HG03457 (cell line): Measurements from ENCODE around the gene KHNYN.

ENCODE experiments used
- ATAC-seq: cut with Tn5 transposase; IDR thresholded peaks from one replicate; pipeline ENCODE4 v1.9.1; 2021; ENCODE audit warnings: moderate number of reproducible peaks; ENCODE audit not compliant: unreplicated experiment

KHNYN gene

DNA sequence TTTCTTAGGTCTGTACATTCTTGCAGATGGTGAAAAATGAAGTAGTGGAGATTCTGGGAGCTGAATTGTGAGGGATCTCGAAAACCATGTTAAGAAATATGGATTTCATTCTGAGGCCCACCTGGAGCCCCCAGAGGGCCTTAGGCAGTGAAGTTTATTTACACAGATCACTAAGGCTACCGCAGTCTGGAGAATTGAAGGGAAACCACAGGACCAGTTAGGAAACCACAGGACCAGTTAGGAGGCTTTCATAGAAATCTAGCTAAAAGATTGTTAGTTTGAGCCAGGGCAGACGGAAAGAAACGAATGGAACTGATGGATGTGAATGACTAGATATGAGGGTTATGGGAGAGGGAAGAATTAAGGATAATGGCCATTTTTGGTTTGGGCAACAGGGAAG is 7.5 kb upstream of the KHNYN start:
- no peak for ATAC-seq

DNA sequence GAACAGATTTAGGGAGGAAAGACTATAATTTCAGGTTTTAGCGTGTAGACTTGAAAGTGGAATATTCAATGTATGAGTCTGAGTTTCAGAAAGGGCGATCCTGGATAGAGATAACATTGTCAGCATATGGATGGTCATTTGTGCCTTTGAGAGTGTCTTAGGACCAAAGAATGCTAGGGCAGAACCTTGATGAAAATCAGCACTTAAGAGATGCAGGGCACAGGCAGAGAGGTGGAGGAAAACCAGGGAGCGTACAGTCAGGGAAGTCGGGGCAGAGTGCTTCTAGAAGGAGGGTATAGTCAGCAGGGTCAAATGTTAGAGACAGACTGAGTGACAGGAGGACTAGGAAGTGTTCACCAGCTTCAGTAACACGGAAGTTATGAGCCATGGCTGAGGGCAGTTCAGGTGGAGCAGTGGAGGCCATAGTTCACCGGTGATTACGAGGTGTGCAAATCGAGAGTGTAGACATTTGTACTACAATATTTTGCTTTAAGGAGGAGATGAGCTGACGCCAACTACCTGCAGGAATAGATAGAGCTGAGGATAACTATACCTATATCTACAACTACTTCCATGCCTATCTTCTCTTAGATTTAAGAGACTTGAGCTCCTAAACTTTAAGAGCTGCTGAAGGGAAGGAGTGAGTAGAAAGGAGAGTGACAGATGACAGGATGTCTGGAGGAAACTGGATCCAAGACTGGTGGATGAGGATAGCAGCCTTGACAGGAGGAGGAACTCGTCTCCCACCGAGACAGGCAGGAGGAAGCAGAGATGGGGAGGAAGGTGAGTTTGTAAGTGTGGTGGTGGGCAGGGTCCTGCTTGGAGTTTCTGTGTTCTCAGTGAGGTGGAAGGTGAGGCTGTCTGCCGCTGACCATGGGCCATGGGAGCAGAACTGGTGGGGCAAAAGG is 6.8 kb upstream of the KHNYN start:
- ATAC-seq: no peak

DNA sequence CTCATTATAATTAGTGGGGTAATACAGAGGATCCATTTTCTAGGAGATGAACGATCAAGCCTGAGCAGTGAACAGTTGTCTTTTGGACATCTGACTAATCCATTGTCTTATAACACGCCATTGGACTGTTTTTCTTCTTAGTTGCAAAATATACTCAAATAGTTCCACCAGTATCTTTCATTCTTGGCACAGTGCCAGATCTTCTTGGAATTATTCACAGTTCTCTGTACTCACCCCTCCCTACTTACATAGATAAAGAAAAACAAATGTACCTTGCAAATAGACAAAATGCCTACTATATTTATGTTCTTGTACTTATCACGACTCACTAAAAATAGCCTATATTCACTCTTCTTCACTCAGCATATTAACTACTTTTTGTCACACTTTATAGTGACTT is 4.0 kb upstream of the KHNYN start:
- no peak for ATAC-seq

DNA sequence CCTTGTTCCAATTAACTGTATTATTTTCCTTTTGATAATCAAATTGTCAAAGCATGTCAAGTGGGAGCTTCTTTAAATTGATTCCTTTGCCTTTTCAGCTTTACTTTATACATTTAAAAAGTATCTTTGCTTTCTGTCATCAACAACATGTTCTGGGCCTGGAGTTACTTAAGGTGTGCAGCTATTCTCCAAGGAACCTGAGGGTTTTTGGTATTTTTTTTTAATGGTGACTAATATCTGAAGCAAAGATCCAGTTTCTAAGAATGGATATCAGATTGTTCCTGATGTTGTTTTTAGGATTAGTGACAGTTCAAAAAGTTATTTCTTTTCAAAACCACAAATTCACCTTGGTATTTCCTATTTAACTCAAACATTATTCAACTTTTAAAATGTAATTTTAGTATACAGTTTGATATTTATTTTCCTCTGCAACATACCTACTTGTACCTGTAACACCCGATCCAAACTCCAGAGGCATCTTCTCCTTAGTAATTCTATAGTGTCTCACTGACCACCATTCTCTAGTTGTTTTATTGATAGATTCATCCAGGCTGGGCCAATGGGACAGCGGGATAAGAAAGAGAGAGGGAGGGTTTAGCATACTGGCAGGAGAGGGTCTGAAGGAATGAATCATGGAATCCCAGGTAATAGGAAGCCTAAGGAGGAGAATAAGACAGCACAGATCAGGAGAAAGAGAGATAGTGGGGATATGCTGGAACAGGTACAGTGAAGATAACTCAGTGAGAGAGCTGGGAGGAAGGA is 3.4 kb upstream of the KHNYN start:
- ATAC-seq: no peak

DNA sequence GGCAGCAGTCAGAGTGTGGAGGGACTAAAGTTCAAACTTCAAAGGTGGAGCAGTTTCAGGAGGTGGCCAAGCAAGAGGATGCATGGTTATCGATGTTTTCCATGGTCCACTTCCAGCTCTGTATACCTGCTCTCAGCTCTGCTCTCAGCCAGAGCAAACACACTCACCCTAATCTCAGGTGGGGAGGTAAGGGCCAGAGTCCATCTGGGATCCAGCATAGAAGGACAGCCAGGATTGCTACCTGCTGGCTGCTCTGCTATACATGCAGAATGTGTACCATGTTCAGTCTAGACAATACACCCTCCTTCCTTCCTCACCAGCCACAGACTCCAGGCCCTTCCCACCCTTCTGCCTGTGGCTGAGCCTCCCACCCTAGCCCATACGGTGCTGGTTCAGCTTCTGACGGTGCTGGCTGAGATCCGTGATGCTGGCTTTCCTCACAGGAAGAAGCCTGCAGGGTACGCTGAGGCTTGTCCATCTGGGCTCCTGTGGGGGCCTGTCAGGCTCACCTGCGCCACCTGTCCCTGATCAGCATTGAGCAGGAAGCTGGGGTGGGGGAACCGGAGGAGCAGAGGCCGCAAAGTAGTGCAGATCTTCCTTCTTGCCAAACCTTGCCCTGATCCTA is 2.7 kb upstream of the KHNYN start:
- ATAC-seq: no peak

DNA sequence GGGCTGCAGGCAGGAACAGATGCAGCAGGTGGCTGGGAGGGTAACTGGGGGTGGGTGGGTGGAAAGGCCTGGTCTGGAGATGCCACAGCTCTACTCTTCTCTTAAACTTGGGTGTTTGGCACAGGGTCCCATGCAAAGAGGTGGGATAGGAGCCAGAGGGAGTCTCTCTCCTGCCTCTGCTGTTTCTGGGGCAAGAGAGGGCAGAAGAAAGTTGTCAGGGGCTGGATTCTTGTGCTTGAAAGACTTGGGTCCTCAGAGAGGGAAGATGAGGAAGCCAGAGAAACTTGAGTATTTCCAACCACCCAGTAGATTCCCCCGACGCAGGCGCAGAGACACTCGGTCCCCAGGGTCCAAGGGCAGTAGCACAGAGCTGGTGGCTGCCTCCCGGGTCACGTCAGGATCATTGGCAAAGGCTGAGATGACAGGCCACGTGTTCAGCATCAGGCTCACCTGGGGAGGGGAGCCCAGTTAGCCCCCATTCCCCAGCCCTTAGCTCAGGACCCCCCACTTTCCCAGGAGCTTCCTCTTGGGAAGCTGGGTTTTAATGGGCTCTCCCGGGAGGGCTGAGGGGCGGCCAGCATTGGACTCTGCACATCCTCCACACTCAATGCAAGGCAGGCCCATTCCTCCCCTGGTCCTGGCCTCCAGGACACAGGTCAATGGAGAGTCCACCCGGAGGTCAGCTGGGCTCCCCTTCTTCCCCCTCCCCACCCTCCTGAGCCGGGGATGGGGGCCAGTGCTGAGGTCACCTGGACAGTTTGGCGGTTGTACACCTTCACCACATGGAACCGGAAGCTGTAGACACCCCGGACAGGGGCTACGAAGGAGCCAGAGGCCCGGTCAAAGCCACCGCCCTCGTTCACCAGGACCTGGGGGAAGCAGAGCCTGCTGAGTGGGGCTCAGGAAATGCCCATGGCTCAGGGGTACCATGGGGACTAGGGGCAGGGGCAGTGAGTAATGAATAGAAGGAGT is 1.9 kb upstream of the KHNYN start:
- ATAC-seq: no peak

DNA sequence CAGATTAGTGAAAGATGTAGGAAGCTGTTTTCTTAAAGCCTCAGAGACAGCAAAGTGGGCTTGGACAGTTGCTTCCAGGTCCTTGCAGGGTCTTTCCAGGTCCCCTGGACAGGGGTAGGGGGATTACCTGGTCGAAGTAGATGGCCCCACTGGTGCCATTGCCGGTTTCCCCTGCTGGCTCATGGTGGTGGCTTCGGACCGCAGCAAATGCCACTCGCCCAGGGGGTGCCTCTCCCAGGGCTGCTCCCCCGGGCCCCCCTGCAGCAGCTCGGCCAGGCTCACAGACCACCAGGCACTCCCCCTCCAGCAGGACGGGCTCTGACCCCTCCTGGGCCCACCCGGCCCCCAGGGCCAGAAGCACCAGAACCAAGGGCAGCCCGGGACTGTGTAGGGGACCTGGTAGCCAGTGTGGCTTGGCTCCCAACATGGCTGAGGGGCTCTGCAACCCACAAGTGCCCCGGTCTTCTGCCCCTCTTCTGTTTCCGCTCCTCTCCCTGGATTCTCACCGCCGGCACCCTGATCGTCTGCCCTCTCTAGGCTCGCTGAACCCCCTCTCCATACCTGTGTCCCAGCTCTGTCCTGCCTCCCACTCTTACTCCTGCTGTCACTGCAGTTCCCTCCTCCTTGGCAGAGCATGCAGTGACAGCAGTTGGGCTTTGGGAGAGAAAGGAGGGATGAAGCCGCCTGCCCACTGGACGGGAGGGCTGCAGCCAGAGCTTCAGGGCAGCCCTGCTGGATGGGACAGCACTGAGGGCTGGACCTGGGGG is 943 bp upstream of the KHNYN start:
- ATAC-seq: no peak

DNA sequence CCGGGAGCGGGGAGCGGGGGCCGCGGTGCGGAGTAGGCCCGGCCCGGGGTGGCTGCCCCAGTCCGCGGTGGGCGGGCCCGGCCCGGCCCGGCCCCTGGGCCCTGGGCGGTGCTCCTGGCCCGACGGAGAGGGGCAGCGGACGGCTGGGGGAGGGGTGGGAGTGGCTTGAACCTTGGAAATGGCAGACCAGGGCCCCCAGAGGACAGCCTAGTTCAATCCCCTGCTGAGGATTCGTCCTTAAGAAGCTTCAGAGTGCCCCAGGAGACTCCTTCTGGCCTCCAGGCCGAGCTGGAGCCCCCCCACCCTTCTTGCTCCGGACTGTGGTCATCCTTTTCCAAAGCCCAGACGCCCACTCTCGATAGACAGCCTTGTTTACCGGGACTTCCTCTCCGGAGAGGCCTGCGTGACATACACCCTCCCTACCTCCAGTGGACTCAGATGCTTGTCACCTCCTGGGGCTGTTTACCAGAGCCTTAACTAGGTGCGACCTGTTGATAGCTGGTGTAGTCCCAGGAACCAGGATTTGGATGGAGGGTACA is 458 bp downstream of the KHNYN start:
- peak; percentile 43 for ATAC-seq

DNA sequence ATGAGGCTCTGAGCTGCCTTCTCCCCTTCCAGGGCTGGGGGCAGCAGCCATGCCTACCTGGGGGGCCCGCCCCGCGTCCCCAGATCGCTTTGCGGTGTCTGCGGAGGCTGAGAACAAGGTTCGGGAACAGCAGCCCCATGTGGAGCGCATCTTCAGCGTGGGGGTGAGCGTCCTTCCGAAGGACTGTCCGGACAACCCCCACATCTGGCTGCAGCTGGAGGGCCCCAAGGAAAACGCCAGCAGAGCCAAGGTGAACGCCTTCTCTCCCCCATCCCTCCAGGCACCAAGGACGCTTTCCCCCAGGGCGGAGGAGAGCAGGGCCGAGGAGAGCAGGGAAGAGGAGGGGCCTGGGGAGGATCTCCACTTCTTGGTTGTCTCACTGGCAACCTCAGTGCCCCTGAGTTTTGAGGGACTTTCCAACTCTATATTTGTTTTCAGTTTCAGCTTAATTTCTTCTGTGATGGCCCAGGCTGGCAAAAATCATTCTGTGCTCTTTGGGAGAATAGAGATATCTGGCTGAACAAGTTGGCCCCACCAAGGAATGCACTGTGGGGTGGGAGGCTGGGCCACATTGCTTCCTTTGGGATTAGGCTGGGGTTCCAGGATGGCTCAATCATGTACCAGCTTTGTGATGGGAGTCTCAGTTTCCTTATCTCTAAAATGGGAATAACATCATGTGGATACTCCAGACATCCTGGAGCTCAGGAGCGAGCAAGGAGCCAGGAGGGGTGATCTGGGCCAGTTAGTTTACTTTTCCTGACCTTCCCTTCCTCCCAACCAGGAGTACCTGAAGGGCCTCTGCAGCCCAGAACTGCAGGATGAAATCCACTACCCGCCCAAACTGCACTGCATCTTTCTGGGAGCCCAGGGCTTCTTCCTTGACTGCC is 1.2 kb downstream of the KHNYN start:
- ATAC-seq: no peak

DNA sequence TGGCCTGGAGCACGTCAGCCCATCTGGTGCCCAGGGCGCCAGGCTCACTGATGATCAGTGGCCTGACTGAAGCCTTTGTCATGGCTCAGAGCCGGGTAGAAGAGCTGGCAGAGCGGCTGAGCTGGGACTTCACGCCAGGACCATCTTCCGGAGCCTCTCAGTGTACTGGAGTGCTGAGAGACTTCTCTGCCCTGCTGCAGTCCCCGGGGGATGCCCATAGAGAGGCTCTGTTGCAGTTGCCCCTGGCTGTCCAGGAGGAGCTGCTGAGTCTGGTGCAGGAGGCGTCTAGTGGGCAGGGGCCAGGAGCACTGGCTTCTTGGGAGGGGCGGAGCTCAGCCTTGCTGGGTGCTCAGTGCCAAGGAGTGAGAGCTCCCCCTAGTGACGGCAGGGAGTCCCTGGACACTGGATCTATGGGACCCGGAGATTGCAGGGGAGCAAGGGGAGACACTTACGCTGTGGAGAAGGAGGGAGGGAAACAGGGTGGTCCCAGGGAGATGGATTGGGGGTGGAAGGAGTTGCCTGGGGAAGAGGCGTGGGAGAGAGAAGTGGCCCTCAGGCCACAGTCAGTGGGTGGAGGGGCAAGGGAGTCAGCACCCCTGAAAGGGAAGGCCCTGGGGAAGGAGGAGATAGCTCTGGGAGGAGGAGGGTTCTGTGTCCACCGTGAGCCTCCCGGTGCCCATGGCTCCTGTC is 2.0 kb downstream of the KHNYN start:
- peak; percentile 46 for ATAC-seq

DNA sequence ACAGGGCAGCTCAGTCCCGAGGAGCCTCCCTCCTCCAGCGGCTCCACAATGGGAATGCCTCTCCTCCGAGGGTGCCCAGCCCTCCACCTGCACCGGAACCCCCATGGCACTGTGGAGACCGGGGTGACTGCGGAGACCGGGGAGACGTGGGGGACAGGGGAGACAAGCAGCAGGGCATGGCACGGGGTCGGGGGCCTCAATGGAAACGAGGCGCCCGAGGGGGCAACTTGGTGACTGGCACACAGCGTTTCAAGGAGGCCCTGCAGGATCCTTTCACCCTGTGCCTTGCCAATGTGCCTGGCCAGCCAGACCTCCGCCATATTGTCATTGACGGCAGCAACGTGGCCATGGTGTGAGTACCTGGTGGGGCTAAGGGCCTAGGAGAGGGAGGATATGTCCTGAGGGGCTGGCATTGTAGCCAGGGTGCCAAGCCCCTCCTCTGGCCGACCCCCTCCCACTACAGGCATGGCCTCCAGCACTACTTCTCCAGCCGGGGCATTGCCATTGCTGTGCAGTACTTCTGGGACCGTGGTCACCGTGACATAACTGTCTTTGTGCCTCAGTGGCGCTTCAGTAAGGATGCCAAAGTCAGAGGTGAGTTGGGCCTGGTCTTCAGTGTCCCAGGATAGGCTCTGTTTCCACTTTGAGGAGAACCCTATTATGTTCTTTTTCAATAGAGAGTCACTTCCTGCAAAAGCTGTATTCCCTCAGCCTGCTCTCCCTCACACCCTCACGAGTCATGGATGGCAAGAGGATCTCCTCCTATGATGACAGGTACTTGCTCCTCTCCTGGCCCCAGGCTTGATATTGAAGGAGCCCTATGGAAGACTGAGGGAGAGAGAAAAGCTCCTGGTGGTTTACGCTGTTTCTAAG is 2.7 kb downstream of the KHNYN start:
- no peak for ATAC-seq

DNA sequence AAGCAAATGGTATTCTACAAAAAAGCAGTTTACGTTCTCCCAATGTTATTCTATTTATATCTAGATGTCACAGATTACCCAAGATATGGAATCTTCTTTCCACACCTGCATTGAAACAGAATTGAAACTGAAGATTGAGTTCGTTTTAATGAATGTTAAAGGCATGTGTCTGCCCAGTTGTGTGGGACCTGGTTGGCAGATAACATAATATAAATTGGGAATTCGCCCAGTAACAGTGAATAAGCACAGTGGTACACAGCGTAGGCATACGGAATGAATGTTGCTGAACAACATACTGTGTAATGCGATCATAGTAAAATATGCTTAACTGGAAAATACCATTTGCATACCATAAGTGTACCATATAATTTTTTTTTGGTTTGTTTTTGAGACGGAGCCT is 4.3 kb downstream of the KHNYN start:
- no peak for ATAC-seq

DNA sequence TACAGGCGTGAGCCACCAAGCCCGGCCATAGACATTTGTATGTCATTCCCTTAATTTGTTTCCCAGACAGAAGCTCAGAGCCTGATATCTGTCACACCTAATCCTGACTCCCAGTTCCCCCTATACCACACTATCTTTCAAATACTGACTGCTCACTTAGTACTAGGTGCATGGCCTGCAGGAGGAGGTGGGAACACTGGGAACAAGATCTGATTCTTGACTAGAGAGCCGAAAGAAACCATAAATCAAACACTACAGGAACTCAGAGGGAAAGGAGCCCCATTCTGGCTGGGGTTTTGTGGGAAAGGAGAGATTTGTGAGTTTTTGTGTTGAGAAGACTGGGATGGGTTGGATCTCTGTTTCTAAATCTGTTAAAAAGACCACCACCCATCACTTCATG is 4.9 kb downstream of the KHNYN start:
- ATAC-seq: no peak

DNA sequence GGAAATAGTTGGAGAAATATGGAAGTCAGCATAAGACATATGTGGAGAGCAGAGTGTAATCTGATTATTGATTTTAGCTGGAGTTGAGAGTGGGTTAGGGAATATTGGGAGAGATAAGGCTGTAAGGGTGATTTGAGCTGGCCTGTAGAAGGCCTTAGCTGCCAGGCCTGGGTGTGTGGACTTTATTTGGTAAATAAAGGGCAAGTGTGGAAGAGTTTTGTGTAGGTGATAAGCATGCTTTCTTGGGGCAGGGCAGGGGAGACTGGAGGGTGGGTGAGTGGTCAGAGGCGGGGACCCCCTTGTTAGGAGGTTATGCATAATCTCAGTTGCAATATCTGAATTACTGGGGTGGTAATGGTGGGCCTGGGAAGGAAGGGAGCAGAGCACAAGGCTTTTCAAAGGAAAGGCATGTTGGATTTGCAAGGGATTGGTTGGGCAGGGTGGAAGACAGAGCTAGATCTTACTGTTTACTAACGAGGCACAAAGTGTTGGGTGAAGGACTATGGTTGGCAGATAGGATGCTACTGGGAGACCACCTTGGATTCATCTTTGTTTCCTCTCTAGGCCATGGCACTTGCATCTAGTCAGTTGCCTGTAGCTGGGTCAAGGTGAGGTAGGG is 5.5 kb downstream of the KHNYN start:
- ATAC-seq: no peak

DNA sequence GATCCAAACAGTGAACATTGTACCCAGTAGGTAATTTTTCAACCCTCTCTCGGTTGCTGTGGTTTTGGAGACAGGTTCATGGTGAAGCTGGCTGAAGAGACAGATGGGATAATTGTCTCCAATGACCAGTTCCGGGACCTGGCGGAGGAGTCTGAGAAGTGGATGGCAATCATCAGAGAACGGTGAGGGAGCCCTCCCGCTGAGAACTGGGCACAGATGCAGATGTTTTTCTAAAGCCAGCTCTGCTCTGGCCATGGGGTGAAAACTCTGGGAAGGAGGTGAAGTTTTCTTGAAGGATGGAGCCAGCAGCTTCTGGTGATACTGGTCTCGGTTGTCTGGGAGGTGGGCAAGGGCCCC is 6.2 kb downstream of the KHNYN start:
- no peak for ATAC-seq

DNA sequence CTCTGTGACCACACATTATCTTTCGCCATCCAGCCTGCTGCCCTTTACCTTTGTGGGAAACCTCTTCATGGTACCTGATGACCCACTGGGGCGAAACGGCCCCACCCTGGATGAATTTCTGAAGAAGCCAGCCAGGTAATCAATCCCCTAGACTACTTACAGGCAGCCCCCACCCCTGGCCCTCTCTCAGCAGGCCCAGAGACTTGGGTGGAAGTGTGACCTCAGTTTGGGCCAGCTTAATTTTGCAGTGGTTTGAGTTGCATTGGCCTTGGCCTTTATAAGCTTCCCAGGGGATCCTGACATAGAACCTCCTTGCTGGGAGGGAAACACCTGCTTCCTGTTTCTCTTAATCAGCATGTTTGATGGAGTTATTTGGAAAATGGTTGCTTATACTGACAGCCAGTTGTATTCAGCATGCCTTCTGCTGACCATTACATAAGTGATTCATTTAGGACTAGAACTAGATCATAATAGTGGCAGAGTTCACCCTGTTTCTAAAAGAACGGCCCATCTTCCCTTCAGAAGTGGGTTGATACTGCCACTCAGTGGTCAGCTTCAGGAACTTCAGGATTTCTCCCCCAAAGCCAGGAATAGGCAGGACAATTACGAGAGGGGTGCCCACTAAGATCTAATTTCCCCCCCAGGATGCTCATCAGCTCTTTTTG is 6.7 kb downstream of the KHNYN start:
- ATAC-seq: no peak
